Central memory CD4-positive, alpha-beta T cell (primary cell): Measurements from ENCODE around the gene GRM1.

Experiments used
- DNase-seq: peaks from one replicate; pipeline ENCODE4 v3.0.0; 2022

The GRM1 gene

DNA sequence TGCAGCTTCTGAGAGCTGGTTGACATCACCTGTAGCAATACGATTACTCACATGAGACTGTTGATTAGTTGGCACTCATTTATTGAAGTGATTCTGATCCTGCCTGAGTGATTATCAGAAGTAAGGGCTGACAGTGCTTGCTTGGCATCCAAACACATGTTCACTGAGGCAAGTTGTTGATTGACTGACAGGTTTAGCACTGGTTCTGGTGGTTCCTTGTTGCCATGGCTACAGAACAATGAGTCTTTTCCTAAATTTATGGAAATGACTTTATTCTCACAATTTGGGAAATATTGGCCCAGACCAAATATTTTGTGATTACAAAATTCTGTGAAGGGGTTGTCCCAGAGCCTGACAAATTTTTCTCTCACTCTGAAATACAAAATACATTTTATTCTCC, 368.8 kb downstream of the GRM1 start:
- no peak for DNase-seq

- DNase-seq: no peak
Measured at GRCh38 chr6:146402476-146402875, 373.6 kb downstream of the GRM1 start.

DNA sequence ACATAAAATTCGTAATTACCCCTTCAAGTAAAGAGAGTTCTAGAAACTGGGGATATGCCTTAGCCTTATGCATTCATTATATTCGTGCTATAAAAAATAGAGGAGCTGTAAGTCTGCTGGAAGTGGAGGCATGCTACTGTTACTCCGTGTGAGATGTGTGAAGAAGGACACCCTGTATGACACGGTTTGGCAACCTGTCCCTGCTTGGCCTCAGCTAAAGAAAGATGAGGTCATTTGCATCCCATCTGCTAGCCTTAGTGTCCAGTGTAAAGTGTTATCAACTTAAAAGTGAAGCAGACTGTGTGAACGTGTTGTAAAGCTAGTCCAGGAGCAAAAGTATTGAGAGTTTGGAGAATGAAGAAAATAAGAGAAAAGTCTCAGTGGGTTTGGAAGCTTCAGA, 379.7 kb downstream of the GRM1 start:
- no peak for DNase-seq

DNA sequence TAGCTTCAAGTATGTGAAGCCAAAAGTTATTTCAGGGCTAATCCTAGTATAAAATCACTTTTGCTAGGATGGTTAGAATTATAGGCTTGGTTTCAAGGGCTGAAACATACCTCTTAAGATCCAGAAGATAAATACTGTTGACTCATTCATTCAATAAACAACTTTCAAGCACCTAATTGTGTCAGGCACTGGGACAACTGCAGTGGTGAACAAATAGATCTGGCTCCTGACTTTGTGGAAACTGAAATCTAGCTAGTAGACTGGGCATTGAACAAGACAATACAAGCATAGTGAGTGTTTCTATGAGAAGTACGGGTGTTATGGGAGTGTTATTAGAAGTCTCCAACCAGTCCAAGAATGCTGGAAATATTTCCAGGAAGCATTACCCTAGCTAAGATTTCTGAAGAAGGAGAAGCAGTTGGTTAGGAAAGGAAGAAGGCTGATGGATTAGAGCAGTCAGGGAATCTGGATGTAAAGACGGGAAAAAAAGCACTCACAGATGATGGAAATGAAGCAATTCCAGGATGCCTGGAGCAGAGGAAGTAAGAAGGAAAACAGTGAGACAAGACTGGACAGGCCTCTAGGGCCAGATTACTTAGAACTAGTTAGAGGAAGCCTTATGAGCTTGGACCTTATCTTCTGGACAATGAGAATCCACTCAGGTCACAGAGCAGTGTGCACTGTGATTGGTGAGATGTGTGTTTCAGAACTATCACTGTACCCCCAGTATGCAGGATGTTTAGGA, 382.2 kb downstream of the GRM1 start:
- DNase-seq: no peak

GRCh38 chr6:146419576-146419975, 390.7 kb downstream of the GRM1 start:
- no peak for DNase-seq

DNA sequence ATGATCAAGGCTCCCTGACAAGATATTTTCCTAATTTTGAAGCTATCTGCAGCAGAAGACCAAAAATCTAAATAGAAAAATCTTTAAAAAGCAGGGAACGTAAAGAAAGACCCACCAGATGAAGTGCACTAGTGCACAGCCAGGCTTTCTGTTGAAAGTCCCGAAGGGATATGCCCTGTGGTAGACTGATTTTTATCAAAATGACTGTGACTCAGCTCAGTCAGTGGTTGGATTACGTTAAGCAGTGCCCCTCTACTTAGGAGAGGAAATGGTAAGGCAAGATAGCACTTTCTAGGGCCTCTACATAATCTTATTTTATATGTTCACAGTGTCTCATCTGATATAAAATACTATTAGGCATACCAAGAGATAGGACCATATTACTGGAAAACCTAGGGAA, 391.4 kb downstream of the GRM1 start:
- DNase-seq: no peak

DNA sequence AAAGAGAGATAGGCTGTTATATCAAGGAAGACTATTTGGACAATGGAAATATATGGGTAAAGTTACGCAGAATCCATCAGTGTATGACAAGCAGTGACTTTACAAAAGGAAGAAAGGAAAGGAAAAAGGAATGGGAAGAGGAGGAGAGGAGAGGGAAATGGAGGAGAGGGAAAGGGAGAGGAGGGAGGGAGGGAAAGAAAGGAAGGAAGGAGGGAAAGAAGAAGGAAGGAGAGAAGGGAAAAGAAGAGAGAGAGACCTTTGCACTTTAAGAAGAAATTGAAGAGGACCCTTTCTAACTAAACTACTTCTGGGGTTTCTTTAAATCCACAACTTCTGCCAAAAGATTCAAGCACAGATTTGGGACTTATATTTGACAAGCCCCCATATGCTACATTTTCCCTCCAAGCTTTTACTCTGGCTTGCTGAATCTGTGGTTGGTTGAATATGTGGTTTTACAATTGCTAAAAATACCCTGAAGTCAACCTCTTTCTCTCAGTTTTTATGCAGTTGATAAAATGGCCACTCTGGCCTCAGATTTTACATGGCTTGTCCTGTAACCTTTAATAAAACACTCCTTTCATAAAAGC, 394.0 kb downstream of the GRM1 start:
- no peak for DNase-seq

DNA sequence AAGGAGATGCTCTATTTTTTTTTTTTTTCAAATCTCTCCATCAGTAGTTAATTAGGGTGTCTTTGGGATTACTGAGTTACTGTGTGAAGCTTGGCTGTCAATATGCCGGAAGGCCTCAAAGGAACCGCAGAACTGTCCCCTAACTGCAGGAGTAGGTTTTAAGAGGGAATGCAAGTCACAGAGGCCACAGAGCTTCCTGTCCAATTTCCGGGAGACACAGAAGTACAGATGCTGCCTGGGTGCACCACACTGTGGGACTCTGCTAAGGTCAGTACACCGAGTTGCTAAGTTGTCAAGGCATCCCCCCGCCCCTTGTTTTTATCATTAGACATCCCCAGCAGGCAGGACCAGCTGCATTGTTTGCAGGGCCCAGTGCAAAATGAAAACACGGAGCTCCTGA, 394.6 kb downstream of the GRM1 start:
- DNase-seq: no peak

GRCh38 chr6:146426516-146426915, 397.7 kb downstream of the GRM1 start:
- no peak for DNase-seq

DNA sequence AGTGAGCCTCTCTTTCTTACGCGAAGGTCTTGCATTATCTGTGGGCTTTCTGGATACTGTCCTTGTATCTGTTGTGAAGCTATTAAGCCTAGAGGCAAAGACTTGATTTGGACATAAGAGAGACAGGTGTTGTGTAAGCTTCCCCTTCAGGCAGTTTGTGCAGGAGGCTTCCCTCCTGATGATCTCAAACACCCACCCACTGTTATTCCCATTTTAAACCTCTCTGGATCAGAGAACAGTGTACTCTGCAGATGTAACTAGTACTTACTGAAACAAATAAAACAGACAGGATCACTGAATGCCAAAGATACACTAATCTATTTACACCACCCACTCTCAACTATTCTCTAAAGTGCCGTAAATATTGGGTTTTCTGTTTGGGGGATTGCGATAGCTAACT, 401.0 kb downstream of the GRM1 start:
- DNase-seq: no peak

DNA sequence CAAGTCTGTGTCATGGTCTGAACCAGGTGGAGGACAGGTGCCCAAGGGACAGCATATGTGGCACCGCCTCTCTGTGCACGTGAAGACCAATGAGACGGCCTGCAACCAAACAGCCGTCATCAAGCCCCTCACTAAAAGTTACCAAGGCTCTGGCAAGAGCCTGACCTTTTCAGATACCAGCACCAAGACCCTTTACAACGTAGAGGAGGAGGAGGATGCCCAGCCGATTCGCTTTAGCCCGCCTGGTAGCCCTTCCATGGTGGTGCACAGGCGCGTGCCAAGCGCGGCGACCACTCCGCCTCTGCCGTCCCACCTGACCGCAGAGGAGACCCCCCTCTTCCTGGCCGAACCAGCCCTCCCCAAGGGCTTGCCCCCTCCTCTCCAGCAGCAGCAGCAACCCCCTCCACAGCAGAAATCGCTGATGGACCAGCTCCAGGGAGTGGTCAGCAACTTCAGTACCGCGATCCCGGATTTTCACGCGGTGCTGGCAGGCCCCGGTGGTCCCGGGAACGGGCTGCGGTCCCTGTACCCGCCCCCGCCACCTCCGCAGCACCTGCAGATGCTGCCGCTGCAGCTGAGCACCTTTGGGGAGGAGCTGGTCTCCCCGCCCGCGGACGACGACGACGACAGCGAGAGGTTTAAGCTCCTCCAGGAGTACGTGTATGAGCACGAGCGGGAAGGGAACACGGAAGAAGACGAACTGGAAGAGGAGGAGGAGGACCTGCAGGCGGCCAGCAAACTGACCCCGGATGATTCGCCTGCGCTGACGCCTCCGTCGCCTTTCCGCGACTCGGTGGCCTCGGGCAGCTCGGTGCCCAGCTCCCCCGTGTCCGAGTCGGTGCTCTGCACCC, 405.2 kb downstream of the GRM1 start:
- no peak for DNase-seq

- DNase-seq: no peak
Measured at GRCh38 chr6:146434732-146435390, 406.0 kb downstream of the GRM1 start.

- DNase-seq: no peak
Measured at GRCh38 chr6:146441907-146442306, 413.0 kb downstream of the GRM1 start.

- DNase-seq: no peak
Measured at GRCh38 chr6:146444189-146444588, 415.3 kb downstream of the GRM1 start.

- no peak for DNase-seq
Measured at GRCh38 chr6:146445233-146445632, 416.4 kb downstream of the GRM1 start.

DNA sequence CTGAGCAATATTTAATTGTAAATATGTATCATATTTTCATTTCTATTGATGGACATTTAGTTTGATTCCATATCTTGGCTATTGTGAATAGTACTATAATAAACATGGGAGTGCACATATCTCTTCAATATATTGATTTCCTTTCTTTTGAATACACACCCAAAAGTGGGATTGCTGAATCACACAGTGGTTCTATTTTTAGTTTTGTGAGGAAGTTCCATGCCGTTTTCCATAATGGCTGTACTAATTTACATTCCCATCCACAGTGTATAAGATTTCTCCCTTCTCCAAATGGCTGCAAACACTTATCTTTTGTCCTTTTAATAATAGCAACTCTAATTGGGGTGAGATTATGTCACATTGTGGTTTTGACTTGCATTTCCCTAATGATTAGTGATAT, 428.0 kb downstream of the GRM1 start:
- no peak for DNase-seq

- no peak for DNase-seq
Measured at GRCh38 chr6:146460941-146461340, 432.1 kb downstream of the GRM1 start.

DNA sequence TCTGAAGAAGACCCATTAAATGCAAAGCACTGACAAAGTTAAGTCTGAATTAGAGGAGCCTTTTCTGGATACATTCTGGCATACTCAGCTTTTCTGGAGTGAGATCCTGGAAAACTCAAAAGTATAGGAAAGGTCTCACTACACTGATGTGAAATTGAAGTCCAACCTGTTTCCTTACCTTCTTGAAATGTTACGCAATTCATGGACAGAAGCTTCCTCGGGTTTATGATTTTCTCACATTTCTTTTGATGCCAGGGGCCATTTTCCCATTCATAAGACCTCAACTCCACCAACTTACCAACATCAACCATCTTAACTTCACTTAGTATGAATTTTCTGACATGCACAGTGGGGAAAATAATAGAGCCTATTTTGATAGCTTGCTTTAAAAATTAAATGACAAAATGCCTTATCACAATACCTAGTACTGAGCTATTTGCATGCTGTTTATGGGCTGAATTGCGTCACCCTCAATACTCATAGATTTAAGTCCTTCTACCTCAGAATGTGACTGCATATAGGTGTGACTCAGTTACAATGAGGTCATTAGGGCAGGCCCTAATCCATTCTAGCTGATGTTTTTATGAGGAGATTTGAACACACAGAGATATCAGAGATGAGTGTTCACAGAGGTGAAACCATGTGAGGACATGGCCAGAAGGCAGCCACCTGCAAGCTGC, 441.4 kb downstream of the GRM1 start:
- DNase-seq: no peak

DNA sequence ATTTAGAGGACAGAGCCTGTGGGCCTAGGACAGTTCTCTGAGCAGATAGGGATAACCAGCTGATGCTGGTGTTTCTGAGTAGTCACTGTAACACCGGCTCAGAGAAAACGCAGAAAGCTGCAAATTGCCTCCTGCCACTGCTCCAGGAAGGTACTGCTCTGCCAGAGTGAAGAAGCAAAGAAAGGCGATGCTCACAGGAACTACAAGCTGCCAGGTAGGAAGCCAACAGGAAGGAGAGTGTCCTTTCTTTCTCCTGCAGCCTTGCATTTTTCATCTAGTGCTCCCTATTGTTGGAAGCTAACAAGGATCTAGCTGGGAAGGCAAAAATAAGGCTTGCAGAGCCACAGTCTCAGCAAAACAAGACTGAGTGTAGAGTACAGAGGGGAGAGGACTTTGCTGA, 444.1 kb downstream of the GRM1 start:
- no peak for DNase-seq

- DNase-seq: no peak
Measured at GRCh38 chr6:146481527-146481926, 452.7 kb downstream of the GRM1 start.

DNA sequence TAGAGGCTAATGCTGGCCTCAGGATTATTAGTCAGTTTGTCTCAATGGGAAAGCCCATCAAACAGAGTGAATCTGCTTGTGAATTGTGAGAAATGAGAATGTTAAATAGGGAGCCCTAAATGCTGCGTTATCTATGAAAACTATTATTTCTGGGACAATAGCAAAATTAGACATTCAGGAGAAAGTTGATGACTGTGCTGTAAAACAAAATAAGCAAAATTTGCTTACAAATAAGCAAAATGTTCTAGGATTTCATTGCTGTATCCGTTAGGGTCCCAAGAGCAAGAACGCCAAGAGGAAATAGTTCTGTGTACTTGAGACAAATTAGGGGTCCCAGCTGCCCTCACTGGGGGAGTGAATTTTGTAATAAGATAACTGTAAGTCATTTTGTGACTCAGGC, 455.5 kb downstream of the GRM1 start:
- DNase-seq: no peak
